Stimulated activated CD8-positive, alpha-beta memory T cell treated with anti-CD3 and anti-CD28 coated beads, Interleukin-2, amount 100 ng/mL, for 1 hour (primary cell): ENCODE data around the gene CPOX.

Experiments
- DNase-seq, 2 donors: peaks; one replicate each; pipeline ENCODE4 v3.0.0-alpha.2; 2020; ENCODE audit warnings: low read depth in 2 of 2

Gene CPOX

GRCh38 chr3:98534734-98535133 lies 58.7 kb downstream of the CPOX start:
- DNase-seq: no peak

DNA sequence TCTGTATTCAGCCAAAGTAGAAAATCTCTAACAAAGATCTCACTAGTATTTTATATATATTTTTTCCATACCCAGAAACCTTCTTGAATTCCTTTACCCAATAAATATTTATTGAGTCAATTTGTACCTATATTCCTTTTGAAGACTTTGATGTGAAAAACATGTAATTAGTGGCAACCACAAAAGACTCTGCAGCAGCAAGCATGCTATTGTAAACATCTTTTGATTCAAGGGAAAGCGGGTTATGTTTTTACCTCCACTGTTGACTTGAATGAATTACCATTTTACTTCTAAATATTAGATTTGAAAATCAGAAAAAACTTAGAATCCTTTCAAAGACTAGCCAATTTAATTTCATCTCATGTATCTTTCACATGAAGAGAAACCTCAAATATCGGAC lies 59.2 kb downstream of the CPOX start:
- DNase-seq: no peak

DNA sequence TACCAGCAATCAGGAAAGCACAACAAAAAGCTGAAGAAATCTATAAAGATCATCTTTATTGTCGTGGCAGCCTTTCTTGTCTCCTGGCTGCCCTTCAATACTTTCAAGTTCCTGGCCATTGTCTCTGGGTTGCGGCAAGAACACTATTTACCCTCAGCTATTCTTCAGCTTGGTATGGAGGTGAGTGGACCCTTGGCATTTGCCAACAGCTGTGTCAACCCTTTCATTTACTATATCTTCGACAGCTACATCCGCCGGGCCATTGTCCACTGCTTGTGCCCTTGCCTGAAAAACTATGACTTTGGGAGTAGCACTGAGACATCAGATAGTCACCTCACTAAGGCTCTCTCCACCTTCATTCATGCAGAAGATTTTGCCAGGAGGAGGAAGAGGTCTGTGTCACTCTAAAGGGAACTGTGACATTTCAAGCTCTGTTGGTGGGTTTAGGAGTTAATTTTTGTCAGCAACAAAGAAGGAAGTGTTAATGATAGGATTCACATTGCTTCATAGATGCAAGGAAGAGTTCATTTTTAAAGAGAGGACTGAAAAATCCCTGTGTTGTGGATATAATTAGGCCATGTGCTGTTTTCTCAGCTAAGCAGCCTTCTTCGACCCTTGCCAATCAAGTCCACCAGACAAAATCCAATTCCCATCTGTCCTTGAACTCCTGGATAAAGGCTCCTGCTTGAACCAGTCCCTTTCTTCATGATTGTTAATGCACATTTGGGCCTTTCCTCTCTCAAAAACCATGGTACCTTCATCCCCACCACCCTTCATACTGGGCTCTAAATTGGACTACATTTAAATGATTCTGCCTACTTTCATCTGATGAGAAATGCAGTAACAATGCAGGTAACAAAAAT lies 60.5 kb downstream of the CPOX start:
- DNase-seq: no peak

DNA sequence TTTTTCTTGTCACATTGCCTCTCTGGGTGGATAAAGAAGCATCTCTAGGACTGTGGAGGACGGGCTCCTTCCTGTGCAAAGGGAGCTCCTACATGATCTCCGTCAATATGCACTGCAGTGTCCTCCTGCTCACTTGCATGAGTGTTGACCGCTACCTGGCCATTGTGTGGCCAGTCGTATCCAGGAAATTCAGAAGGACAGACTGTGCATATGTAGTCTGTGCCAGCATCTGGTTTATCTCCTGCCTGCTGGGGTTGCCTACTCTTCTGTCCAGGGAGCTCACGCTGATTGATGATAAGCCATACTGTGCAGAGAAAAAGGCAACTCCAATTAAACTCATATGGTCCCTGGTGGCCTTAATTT lies 61.2 kb downstream of the CPOX start:
- DNase-seq: no peak

- DNase-seq: no peak
Observed at GRCh38 chr3:98531622-98532274, 61.7 kb downstream of the CPOX start, which contains the start of gene GPR15. GPR15 (plus strand) TSS chr3:98531978; CDS start chr3:98532034, 56 bp downstream.

DNA sequence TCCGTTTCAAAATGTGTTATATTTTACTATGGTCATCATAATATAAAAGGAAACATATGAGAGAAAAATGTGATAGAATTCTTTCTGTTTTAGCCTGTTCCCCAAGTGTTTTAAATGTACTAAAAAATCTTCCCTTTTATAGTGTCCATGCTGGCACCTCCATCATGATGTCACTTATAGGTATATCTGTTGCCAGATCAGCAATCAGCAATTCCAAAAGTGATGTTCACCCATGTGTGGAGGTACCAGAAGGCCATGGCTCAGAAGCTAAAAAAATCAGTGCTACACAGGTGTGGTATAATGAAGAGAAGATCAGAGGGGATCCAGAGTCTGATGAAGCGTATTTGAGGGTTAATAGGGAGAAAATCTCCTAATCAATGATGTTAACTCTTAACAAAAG lies 62.7 kb downstream of the CPOX start:
- DNase-seq: no peak

- no peak for DNase-seq
Observed at GRCh38 chr3:98529856-98530459, 63.5 kb downstream of the CPOX start.
